Measurements from ENCODE around the gene SMARCE1.

GRCh38 chr17:40651939-40652338, 4.3 kb upstream of the SMARCE1 start:
- TF ChIP-seq CTCF (IDR thresholded peaks at IDR 0.05) (no peak), POLR2A (IDR thresholded peaks at IDR 0.05) (no peak)

All from Peyer's patch (tissue), 4 donors.